ENCODE measurements around the gene DUSP22. TPM values are rescaled to one million over a fixed set of nuclear protein-coding genes. Genes with fewer than 3 reads are reported as not detected.
A peak's percentile ranks its signal among the peaks of the same experiment; 100 is the strongest.
"Not testable (repeated sequence)": the region's sequence is repeated elsewhere in the genome, so short reads cannot be mapped to it uniquely, and the experiment has no call there.

Gene DUSP22
- total RNA-seq, 1 donor from 2014 or later: 50.0 TPM

DNA sequence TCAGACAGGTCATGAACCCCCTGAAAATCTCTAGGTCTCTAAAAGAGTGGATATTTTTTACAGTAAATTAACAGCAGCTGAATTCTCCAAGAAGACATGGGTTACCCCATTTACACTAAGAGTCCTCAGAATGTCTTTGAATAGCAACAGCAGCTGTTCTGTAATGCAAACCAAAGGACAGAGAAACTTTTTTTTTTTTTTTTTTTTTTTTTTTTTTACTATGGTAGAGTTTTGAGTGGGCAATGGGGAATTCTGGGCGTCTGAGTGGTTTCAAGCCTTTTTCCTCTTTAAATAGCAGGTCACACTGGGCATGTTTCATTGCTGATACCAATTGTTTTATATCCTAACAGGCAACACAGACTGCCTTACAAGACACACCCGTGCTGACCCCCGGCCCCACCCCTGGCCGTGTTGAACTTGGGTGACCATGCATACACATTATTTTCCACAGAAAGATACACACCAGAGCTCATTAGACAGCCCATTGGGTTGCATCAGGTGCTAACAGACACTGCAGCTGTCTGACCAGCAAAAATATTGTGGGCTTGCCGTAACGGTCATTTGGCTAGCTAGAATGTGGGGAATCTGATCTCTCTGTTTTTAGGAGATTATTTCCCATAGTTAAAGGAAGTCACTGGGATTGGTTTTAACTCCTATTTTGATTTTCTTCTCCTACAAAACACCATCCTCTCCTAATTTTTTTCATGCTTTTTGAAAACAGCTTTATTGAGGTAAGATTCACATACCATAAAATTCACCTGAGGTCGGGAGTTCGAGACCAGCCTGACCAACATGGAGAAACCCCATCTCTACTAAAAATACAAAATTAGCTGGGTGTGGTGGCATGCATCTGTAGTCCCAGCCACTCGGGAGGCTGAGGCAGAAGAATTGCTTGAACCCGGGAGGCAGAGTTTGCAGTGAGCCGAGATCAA, 72.6 kb downstream of the DUSP22 start:
- ATAC-seq (no peak), DNase-seq (ENCODE audit: missing footprints) (no peak)
- intact Hi-C loops (cut with DNase I): no loop called here

- intact Hi-C loops (cut with DNase I): no loop called here
- peak; percentile 28 for DNase-seq (ENCODE audit: missing footprints)
- no peak for ATAC-seq
Observed at GRCh38 chr6:365835-366234, 73.5 kb downstream of the DUSP22 start.

DNA sequence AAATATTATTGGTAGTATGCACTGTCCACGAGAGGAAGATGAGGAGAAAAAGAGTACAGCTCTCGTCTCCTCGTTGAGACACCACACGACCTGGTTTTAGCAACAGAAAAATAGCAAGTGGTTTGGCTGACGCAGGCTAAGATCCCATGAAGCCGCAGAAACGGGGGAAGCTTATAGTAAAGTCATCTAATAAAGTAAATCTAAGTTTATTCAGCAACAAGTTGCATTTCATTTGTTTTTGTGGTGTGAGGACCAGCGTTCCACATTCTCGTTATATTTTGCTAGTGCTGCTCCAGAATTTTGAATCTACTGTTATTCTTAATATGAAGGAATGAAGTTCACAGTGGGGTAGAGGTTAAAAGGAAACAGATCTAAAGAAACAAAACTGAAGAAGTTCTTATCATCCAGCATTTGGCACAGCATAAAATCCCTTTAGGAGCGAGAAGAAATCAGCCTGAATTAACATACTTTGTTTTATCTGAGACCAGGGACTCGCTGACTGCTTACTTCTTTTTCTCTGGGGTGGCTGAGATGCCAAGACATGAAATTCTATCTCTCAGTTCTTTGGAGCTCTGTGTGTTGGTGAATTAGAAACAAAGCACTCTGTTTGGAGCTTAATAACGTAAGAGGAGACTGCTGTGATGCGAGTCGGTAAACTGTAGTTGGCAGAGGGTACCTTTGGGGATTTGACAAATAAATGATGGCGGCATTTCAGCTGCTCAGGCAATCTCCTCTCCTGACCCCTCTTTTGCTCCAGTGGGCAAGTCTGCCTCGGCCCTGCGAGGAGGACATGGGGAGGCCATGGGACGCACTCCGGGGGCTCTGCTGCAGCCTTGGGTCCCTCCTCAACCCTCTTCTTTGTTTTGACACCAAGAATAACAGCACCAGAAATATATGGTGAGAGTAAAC, 74.4 kb downstream of the DUSP22 start:
- no peak for DNase-seq (ENCODE audit: missing footprints)
- intact Hi-C loops (cut with DNase I): no loop called here
- peak; percentile 2 for ATAC-seq

DNA sequence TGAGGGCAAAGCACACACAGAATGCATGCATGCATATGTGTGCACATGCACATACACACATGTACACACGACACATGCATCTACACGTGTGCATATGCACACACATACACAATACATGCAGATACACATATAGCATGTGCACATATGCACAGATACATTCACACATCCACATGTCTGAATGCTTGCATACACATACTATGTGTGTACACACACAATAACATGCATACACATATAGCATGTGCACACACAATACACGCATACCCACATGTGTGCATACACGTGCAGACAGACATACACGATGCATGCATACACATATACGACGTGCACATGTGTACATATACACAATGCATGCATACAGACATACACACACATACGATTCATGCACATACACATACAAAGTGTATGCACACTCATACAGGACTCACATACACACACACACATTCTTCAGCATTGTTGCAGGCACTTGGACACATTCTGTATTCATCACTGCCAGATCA, 75.1 kb downstream of the DUSP22 start:
- ATAC-seq: peak; percentile 9
- intact Hi-C loops (cut with DNase I): no loop called here
- no peak for DNase-seq (ENCODE audit: missing footprints)

- intact Hi-C loops (cut with DNase I): no loop called here
- peak; percentile 50 for DNase-seq (ENCODE audit: missing footprints)
- no peak for ATAC-seq
Observed at GRCh38 chr6:367891-368630, 75.8 kb downstream of the DUSP22 start.

- intact Hi-C loops (cut with DNase I): no loop called here
- no peak for ATAC-seq
- peak; percentile 58 for DNase-seq (ENCODE audit: missing footprints)
Observed at GRCh38 chr6:369559-370431, 77.5 kb downstream of the DUSP22 start.

DNA sequence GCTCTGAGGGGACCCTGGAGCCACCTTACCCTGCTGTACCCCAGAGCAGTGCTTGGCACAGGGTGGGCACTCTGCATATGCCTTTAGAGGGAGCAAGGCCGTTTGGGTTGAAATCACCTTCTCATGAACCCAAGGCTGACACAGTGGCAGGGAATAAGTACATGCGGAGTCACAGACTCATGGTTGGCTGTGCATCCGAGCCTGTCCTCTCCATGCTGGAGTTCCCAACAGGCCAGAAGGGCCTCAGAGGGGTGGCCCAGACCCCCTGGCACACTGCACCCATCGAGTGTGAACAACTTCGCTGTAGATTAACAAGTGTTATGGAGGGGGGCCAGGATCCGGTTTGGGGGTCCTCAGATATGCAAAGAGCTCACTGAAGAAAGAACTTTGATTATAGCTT, 78.3 kb downstream of the DUSP22 start:
- intact Hi-C loops (cut with DNase I): no loop called here
- DNase-seq (ENCODE audit: missing footprints): no peak
- no peak for ATAC-seq

GRCh38 chr6:371851-372250, 79.6 kb downstream of the DUSP22 start:
- ATAC-seq; DNase-seq (ENCODE audit: missing footprints); intact Hi-C loops (cut with DNase I): not testable (repeated sequence)

DNA sequence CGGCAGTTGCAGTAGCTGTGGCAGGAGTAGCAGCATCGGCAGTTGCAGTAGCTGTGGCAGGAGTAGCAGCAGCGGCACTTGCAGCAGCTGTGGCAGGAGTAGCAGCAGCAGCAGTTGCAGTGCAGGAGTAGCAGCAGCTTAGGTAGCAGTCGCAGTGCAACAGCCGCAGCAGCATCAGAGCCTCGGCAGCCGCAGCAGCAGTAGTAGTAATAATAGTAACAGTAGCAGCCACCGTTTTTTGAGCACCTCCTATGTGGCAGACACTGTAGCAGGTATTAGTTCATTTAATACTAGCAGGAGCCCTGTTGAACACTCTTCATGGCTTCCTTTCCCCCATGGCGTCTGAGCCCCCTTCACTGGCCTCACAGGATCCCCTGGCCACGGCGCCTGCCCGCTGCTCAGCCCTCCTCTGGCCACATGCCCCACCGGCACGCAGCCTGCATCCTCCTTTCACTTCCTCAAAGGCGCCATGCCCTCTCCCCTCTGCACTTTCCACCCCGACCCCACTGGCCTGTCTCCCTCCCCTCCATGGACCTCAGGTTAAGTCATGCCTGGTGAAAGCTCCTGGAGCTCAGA, 80.1 kb downstream of the DUSP22 start:
- intact Hi-C loops (cut with DNase I): no loop called here
- DNase-seq (ENCODE audit: missing footprints): peak; percentile 68

GRCh38 chr6:373031-373430, 80.7 kb downstream of the DUSP22 start:
- ATAC-seq (no peak), DNase-seq (ENCODE audit: missing footprints) (peak; percentile 67)

More for the DNA sequence above, 80.1 kb downstream of the DUSP22 start:
- ATAC-seq: peak; percentile 14

DNA sequence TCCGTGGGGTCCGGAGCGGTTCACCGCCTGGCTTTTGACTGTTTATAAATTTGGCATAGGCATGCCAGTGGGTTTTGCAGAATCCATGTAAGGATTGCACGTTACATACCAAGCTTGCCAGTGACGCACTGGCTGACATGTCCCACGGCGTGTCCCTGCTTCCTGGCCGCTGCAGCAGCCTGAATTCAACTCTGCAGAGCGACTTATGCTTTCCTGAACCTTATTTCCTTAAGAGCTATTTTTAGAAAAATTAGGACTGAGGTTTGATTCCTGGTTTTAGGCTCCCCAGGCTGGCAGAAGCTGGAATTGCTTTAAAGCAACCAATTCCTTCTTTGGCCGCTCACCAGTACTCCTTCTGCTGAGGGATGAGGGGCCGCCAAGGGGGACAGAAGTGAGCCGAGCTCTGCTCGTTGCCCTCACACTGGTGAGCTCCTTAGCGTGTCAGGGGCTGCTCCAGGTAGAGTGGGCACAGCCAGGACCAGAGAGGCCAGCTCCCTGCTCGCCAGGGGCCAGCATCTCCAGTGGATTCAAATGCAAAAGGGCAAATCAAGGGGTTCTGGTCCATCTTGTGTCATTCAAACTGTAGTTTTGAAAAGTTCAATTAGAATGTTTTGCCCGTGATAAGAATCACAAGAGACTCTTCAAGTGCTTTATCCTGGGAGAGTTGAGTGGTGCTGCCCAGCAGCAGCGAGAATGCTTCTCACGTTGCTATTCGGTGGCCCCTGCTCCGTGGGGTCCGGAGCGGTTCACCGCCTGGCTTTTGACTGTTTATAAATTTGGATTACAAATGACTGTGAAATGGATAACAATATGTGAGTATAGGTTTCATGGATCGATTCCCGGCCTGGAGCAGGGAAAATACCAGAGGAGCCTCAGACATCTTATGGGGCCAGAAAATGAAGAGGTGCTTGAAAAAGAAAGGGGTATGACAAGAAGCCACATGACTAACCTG, 81.8 kb downstream of the DUSP22 start:
- intact Hi-C loops (cut with DNase I): no loop called here
- DNase-seq (ENCODE audit: missing footprints) (peak; percentile 69), ATAC-seq (peak; percentile 21)

More at GRCh38 chr6:373031-373430, 80.7 kb downstream of the DUSP22 start:
- intact Hi-C loops (cut with DNase I): no loop called here

DNA sequence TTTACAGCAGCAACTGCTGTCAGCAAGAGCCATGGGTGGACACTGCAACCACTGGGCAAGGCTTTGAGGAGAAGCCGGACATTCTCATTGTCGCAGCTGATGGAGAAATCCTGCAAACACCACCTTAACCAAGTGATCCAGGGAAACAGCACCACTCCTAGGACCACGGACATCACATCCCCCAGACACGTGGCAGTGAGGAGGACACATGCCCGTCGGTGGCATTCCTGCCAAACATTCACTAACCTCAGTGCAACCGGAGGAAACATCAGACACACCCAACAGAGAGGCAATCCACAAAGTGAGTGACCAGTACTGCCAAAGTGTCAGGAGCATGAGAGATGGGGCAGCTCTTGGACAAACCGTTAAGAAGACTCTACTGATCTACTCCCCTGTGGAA, 82.7 kb downstream of the DUSP22 start:
- no peak for DNase-seq (ENCODE audit: missing footprints)
- ATAC-seq: no peak
- intact Hi-C loops (cut with DNase I): loop anchor here (5.0 kb wide), 1 partner anchor 78 kb away; no protein-coding TSS in a partner anchor

- ATAC-seq (no peak), DNase-seq (ENCODE audit: missing footprints) (no peak)
- intact Hi-C loops (cut with DNase I): loop anchor here (5.0 kb wide), 1 partner anchor 80 kb away; no protein-coding TSS in a partner anchor
Observed at GRCh38 chr6:376827-377640, 84.7 kb downstream of the DUSP22 start.

DNA sequence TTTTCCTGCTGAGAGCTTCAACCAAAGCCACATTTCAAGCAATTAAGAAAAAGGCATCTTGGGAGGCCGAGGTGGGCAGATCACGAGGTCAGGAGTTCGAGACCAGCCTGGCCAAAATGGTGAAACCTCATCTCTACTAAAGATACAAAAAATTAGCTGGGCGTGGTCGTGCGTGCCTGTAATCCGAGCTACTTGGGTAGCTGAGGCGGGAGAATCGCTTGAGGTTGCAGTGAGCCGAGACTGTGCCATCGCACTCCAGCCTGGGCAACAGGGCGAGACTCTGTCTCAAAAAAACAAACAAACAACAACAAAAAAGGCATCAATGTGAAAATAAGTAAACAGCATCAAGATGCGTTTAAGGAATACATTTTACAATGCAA, 85.3 kb downstream of the DUSP22 start:
- ATAC-seq; DNase-seq (ENCODE audit: missing footprints): not testable (repeated sequence)
- intact Hi-C loops (cut with DNase I): loop anchor here (5.0 kb wide), 1 partner anchor 80 kb away; no protein-coding TSS in a partner anchor

All from Right ventricle myocardium inferior (tissue), 1 donor.